ENCODE results near the gene CHRNA9. TPM values are rescaled to one million over a fixed set of nuclear protein-coding genes. Genes with fewer than 3 reads are reported as not detected.

Gene CHRNA9
- total RNA-seq, 2 experiments from 2014 or later, result not detected

DNA sequence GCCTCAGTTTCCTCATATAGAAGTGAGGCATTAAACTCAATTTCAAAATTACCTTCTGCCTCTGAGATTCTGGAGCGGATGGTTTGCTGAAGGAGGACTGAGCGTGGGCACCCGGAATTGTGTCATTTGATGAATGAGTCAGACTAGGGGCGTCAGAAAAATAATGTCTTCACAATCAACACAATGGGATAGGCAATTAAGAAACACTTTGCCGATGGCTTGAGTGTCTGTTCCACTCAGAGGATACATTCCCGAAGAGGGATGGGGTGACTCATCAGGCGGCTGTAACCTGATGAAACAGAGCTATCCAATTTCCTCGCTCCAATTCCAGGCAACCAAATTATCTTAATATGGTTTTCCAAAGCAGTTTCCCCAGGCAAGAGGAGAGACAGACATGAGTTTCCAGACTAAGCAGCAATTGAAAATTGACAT, 1.2 kb upstream of the CHRNA9 start:
- POLR2A ChIA-PET, result no interaction called here
- intact Hi-C loops (cut with micrococcal nuclease; ENCODE audit: unreplicated experiment), result no loop called here
- BruUV-seq (replicated peaks), result no TSS peak
- TF ChIP-seq, protein P1, sequence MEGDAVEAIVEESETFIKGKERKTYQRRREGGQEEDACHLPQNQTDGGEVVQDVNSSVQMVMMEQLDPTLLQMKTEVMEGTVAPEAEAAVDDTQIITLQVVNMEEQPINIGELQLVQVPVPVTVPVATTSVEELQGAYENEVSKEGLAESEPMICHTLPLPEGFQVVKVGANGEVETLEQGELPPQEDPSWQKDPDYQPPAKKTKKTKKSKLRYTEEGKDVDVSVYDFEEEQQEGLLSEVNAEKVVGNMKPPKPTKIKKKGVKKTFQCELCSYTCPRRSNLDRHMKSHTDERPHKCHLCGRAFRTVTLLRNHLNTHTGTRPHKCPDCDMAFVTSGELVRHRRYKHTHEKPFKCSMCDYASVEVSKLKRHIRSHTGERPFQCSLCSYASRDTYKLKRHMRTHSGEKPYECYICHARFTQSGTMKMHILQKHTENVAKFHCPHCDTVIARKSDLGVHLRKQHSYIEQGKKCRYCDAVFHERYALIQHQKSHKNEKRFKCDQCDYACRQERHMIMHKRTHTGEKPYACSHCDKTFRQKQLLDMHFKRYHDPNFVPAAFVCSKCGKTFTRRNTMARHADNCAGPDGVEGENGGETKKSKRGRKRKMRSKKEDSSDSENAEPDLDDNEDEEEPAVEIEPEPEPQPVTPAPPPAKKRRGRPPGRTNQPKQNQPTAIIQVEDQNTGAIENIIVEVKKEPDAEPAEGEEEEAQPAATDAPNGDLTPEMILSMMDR (conservative IDR thresholded peaks at IDR 0.05; ENCODE audit: low read length), result no peak
- no peak for TF ChIP-seq EZH2phosphoT487 (IDR thresholded peaks at IDR 0.05; ENCODE audit: borderline replicate concordance, low read depth, low read length)
- Histone ChIP-seq H2AFZ (ENCODE audit: low read length) (no peak overlapping the region), H3K4me3 (ENCODE audit: low read depth, low read length, poor library complexity, severe bottlenecking) (no peak overlapping the region), H3K27ac (ENCODE audit: low read depth, low read length, poor library complexity, severe bottlenecking) (no peak overlapping the region), H3K4me1 (ENCODE audit: insufficient read depth, low read length, poor library complexity, severe bottlenecking) (no peaks in the 10 kb centered on the region), H3K79me2 (ENCODE audit: insufficient read depth, low read depth, low read length) (no peaks in the 10 kb centered on the region), H3K36me3 (ENCODE audit: insufficient read depth, low read length) (no peaks in the 10 kb centered on the region), H4K20me1 (ENCODE audit: insufficient read depth, low read length) (no peaks in the 10 kb centered on the region), H3K9me2 (ENCODE audit: insufficient read depth, low read length) (no peaks in the 10 kb centered on the region), H3K4me2 (ENCODE audit: low read length) (no peak overlapping the region), H3K9me3 (ENCODE audit: low read length) (no peaks in the 10 kb centered on the region)
- DNase-seq (ENCODE audit: low spot score), result no peak
- CTCF ChIA-PET (ENCODE audit: unreplicated experiment), result no interaction called here

DNA sequence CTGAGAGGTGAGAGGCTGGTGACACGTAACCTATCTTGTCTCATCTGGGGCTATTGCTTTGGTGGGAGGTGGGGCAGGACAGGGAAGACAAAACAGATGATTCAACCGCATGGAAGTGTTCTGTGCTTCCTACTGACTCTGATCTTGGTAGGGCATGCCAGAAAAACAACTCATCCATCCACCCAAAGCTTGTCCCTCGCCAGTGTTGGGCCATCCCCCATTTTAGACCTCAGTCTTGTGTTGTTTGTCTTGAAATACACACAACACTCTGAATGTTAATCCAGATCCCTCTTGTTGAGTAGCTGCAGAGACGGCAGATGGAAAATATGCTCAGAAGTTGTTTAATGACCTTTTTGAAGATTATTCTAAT, 377 bp downstream of the CHRNA9 start:
- no peaks in the 10 kb centered on the region for H3K4me1 ChIP-seq (ENCODE audit: insufficient read depth, low read length, poor library complexity, severe bottlenecking)
- TF ChIP-seq, protein P1 (conservative IDR thresholded peaks at IDR 0.05; ENCODE audit: low read length), result no peak
- no peak for TF ChIP-seq EZH2phosphoT487 (IDR thresholded peaks at IDR 0.05; ENCODE audit: borderline replicate concordance, low read depth, low read length)
- intact Hi-C loops (cut with micrococcal nuclease; ENCODE audit: unreplicated experiment), result no loop called here
- ChIA-PET CTCF (ENCODE audit: unreplicated experiment) (no interaction called here), POLR2A (no interaction called here)
- no peak overlapping the region for H2AFZ ChIP-seq (ENCODE audit: low read length)
- no peak for DNase-seq (ENCODE audit: low spot score)
- no peaks in the 10 kb centered on the region for H4K20me1 ChIP-seq (ENCODE audit: insufficient read depth, low read length)
- no peak overlapping the region for H3K4me3 ChIP-seq (ENCODE audit: low read depth, low read length, poor library complexity, severe bottlenecking)
- no peaks in the 10 kb centered on the region for H3K9me2 ChIP-seq (ENCODE audit: insufficient read depth, low read length)
- H3K36me3 ChIP-seq (ENCODE audit: insufficient read depth, low read length), result no peaks in the 10 kb centered on the region
- H3K79me2 ChIP-seq (ENCODE audit: insufficient read depth, low read depth, low read length), result no peaks in the 10 kb centered on the region
- no TSS peak for BruUV-seq (replicated peaks)
- H3K4me2 ChIP-seq (ENCODE audit: low read length), result no peak overlapping the region
- H3K27ac ChIP-seq (ENCODE audit: low read depth, low read length, poor library complexity, severe bottlenecking), result no peak overlapping the region
- H3K9me3 ChIP-seq (ENCODE audit: low read length), result no peaks in the 10 kb centered on the region

DNA sequence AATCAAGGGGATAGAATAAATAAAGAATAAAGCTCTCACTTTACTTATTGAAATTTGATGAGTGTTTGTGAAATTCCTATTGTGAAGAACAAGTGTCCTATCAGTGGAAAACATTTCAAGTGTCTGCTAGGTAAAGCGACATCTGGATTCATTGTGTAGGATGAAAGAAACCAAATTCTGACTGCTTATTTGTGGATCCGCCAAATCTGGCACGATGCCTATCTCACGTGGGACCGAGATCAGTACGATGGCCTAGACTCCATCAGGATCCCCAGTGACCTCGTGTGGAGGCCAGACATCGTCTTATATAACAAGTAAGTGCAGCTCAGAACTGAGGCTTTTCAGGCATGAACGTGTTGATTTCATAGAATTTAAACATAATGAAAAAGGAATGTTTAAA, 1.9 kb downstream of the CHRNA9 start:
- no peaks in the 10 kb centered on the region for H3K9me3 ChIP-seq (ENCODE audit: low read length)
- H3K36me3 ChIP-seq (ENCODE audit: insufficient read depth, low read length), result no peaks in the 10 kb centered on the region
- H3K27ac ChIP-seq (ENCODE audit: low read depth, low read length, poor library complexity, severe bottlenecking), result no peak overlapping the region
- TF ChIP-seq, protein P1 (conservative IDR thresholded peaks at IDR 0.05; ENCODE audit: low read length), result no peak
- no peak for TF ChIP-seq EZH2phosphoT487 (IDR thresholded peaks at IDR 0.05; ENCODE audit: borderline replicate concordance, low read depth, low read length)
- ChIA-PET CTCF (ENCODE audit: unreplicated experiment) (no interaction called here), POLR2A (interaction anchor here (0.6 to 0.9 kb wide), 2 partner anchors 50 to 130 kb away, joined by 3 to 6 read pairs; no protein-coding TSS in a partner anchor)
- H3K9me2 ChIP-seq (ENCODE audit: insufficient read depth, low read length), result no peaks in the 10 kb centered on the region
- no peak for DNase-seq (ENCODE audit: low spot score)
- H2AFZ ChIP-seq (ENCODE audit: low read length), result no peak overlapping the region
- H3K4me3 ChIP-seq (ENCODE audit: low read depth, low read length, poor library complexity, severe bottlenecking), result no peak overlapping the region
- intact Hi-C loops (cut with micrococcal nuclease; ENCODE audit: unreplicated experiment), result no loop called here
- H4K20me1 ChIP-seq (ENCODE audit: insufficient read depth, low read length), result no peaks in the 10 kb centered on the region
- H3K79me2 ChIP-seq (ENCODE audit: insufficient read depth, low read depth, low read length), result no peaks in the 10 kb centered on the region
- H3K4me2 ChIP-seq (ENCODE audit: low read length), result no peak overlapping the region
- no TSS peak for BruUV-seq (replicated peaks)
- no peaks in the 10 kb centered on the region for H3K4me1 ChIP-seq (ENCODE audit: insufficient read depth, low read length, poor library complexity, severe bottlenecking)
